HepG2 (cell line): ENCODE measurements around the gene SALL4. TPM values are rescaled to one million over a fixed set of nuclear protein-coding genes. Genes with fewer than 3 reads are reported as not detected.

Source experiments
- BATF2 ChIP-seq: sonication (generic); formaldehyde crosslinking; IDR thresholded peaks from 2 replicates; pipeline ENCODE4 v1.8.0; 2022; ENCODE audit warnings: mild to moderate bottlenecking, missing genetic modification reagents, moderate library complexity
- DPF2 ChIP-seq: sonication (generic); formaldehyde crosslinking; IDR thresholded peaks from 2 replicates; pipeline ENCODE4 v1.4.0; 2020; ENCODE audit warnings: mild to moderate bottlenecking, low read depth, missing genetic modification reagents, borderline replicate concordance
- HHEX ChIP-seq: IDR thresholded peaks from 2 replicates; pipeline ENCODE4 v1.6.1; 2016; ENCODE audit warnings: control low read depth
- HIC2 ChIP-seq: sonication (generic); formaldehyde crosslinking; IDR thresholded peaks from 2 replicates; pipeline ENCODE4 v1.9.0; 2022; ENCODE audit warnings: low read depth, missing genetic modification reagents
- HNF4G ChIP-seq, 2 experiments: sonication (generic) in 1 of 2; formaldehyde crosslinking in 1 of 2; IDR thresholded peaks; 2 replicates each; pipeline versions ENCODE4 v1.4.0 to v1.6.1; 2011 to 2020; ENCODE audit warnings: borderline replicate concordance in 2 of 2, low read depth in 2 of 2, mild to moderate bottlenecking in 2 of 2, low read length in 1 of 2, missing genetic modification reagents in 1 of 2, moderate library complexity in 1 of 2
- IRF2 ChIP-seq: IDR thresholded peaks from 2 replicates; pipeline ENCODE4 v1.6.1; 2018; ENCODE audit warnings: missing genetic modification reagents, missing compliant biosample characterization
- KLF6 ChIP-seq: IDR thresholded peaks from 2 replicates; pipeline ENCODE4 v1.8.0; 2016; ENCODE audit warnings: missing biosample characterization, missing genetic modification reagents
- MYC ChIP-seq: sonication (generic); formaldehyde crosslinking; IDR thresholded peaks from 2 replicates; pipeline ENCODE4 v1.9.0; 2021; ENCODE audit warnings: missing genetic modification reagents, borderline replicate concordance
- NFIC ChIP-seq: IDR thresholded peaks from 2 replicates; pipeline ENCODE4 v1.6.1; 2012; ENCODE audit warnings: mild to moderate bottlenecking, low read length, inconsistent platforms
- PLSCR1 ChIP-seq: sonication (generic); formaldehyde crosslinking; IDR thresholded peaks from 2 replicates; pipeline ENCODE4 v1.5.0; 2020; ENCODE audit warnings: missing genetic modification reagents, mild to moderate bottlenecking, borderline replicate concordance
- RAD21 ChIP-seq: fragments of 450-650 bp; formaldehyde crosslinking; IDR thresholded peaks from 2 replicates; pipeline ENCODE4 v1.5.0; 2020; ENCODE audit warnings: mild to moderate bottlenecking
- SP1 ChIP-seq, 2 experiments: fragments of 450-650 bp in 1 of 2; sonication (generic) in 1 of 2; formaldehyde crosslinking in 1 of 2; IDR thresholded peaks; 2 replicates each; pipeline versions ENCODE4 v1.4.0 to v1.6.1; 2016 to 2020; ENCODE audit warnings: missing genetic modification reagents in 1 of 2
- THYN1 ChIP-seq: sonication (generic); formaldehyde crosslinking; IDR thresholded peaks from 2 replicates; pipeline ENCODE4 v1.8.1; 2023; ENCODE audit warnings: low read depth, mild to moderate bottlenecking, moderate library complexity, missing genetic modification reagents, borderline replicate concordance
- TOPORS ChIP-seq: sonication (generic); formaldehyde crosslinking; IDR thresholded peaks from 2 replicates; pipeline ENCODE4 v1.8.0; 2023; ENCODE audit warnings: mild to moderate bottlenecking, missing genetic modification reagents
- ZBTB1 ChIP-seq: sonication (generic); formaldehyde crosslinking; IDR thresholded peaks from 2 replicates; pipeline ENCODE4 v1.4.0; 2020; ENCODE audit warnings: missing genetic modification reagents, borderline replicate concordance
- ZC3H4 ChIP-seq: sonication (generic); formaldehyde crosslinking; IDR thresholded peaks from 2 replicates; pipeline ENCODE4 v1.4.0; 2020; ENCODE audit warnings: missing genetic modification reagents, borderline replicate concordance
- ZFP90 ChIP-seq: sonication (generic); formaldehyde crosslinking; IDR thresholded peaks from 2 replicates; pipeline ENCODE4 v1.8.0; 2022; ENCODE audit warnings: missing genetic modification reagents, mild to moderate bottlenecking, inconsistent platforms, borderline replicate concordance
- ZIK1 ChIP-seq: sonication (generic); formaldehyde crosslinking; IDR thresholded peaks from 2 replicates; pipeline ENCODE4 v1.5.0; 2020; ENCODE audit warnings: mild to moderate bottlenecking, low read depth, missing genetic modification reagents, borderline replicate concordance
- ZNF501 ChIP-seq: sonication (generic); formaldehyde crosslinking; IDR thresholded peaks from 2 replicates; pipeline ENCODE4 v1.5.1; 2020; ENCODE audit warnings: mild to moderate bottlenecking, moderate library complexity, missing genetic modification reagents
- ZNF589 ChIP-seq: sonication (generic); formaldehyde crosslinking; conservative IDR thresholded peaks from 2 replicates; pipeline ENCODE4 v1.8.0; 2022; ENCODE audit warnings: mild to moderate bottlenecking, moderate library complexity, missing genetic modification reagents
- ZNF616 ChIP-seq: sonication (generic); formaldehyde crosslinking; IDR thresholded peaks from 2 replicates; pipeline ENCODE4 v1.5.0; 2020; ENCODE audit warnings: low read depth, mild to moderate bottlenecking, missing genetic modification reagents
- ZNF740 ChIP-seq: sonication (generic); formaldehyde crosslinking; IDR thresholded peaks from 2 replicates; pipeline ENCODE4 v1.4.0; 2020; ENCODE audit warnings: missing genetic modification reagents
- ZNF790 ChIP-seq: sonication (generic); formaldehyde crosslinking; IDR thresholded peaks from 2 replicates; pipeline ENCODE4 v1.8.0; 2022; ENCODE audit warnings: missing genetic modification reagents, mild to moderate bottlenecking, borderline replicate concordance
- ZNF83 ChIP-seq: sonication (generic); formaldehyde crosslinking; IDR thresholded peaks from 2 replicates; pipeline ENCODE4 v1.4.0; 2020; ENCODE audit warnings: missing genetic modification reagents, mild to moderate bottlenecking, borderline replicate concordance
- ZNF879 ChIP-seq: sonication (generic); formaldehyde crosslinking; IDR thresholded peaks from 2 replicates; pipeline ENCODE4 v1.8.1; 2023; ENCODE audit warnings: missing genetic modification reagents
- ZSCAN29 ChIP-seq: sonication (generic); formaldehyde crosslinking; conservative IDR thresholded peaks from 2 replicates; pipeline ENCODE4 v1.4.0; 2020; ENCODE audit warnings: mild to moderate bottlenecking, missing genetic modification reagents
- polyA plus RNA-seq, 8 experiments: library from polyadenylated mRNA; depleted of rRNA in 3 of 8; stranded (reverse) in 7 of 8; unstranded in 1 of 8; fragments of >200 nt; fragmentation: Illumina TruSeq in 4 of 8; extraction: Trizol in 4 of 8; gene quantifications; 2 replicates each; pipeline versions ENCODE4 v1.2.1 to v1.2.3, GENCODE V29; 2011 to 2016; ENCODE audit warnings: low read depth in 4 of 8, missing spikeins in 1 of 8, mixed read lengths in 1 of 8; ENCODE audit not compliant: insufficient read depth in 1 of 8
- total RNA-seq, 5 experiments: library from RNA; depleted of rRNA; stranded (reverse); fragments of >200 nt; fragmentation: Illumina TruSeq; extraction: Trizol; gene quantifications; 2 replicates each; pipeline ENCODE4 v1.2.3, GENCODE V29; 2016; ENCODE audit warnings: low read depth in 1 of 5

The SALL4 gene
- total and polyA plus RNA-seq, 2 of the 13 experiments (the other 11 are each of a cell fraction or from before 2014, with no cell fraction given) = 0.33 to 1.8 TPM

- TF ChIP-seq ZFP90 (CRISPR knock-in tag) = peak; percentile 79
- no peak for TF ChIP-seq HNF4G (IDR thresholded peaks at IDR 0.05; ENCODE audit: borderline replicate concordance, low read depth, low read length)
- peak; percentile 79; the same call in 1 of the 2 replicates for TF ChIP-seq HNF4G (CRISPR knock-in tag; IDR thresholded peaks at IDR 0.05; ENCODE audit: borderline replicate concordance, low read depth)
- TF ChIP-seq ZC3H4 (CRISPR knock-in tag) = no peak
- no peak for TF ChIP-seq PLSCR1 (CRISPR knock-in tag)
- no peak for TF ChIP-seq NFIC
- TF ChIP-seq ZIK1 = peak; percentile 85
- TF ChIP-seq ZSCAN29 (CRISPR knock-in tag) = no peak
- TF ChIP-seq THYN1 (CRISPR knock-in tag) = no peak
- no peak for TF ChIP-seq DPF2 (CRISPR knock-in tag)
- no peak for TF ChIP-seq SP1 (IDR thresholded peaks at IDR 0.05)
- peak; percentile 45; the same call in 1 of the 2 replicates for TF ChIP-seq SP1 (CRISPR knock-in tag; IDR thresholded peaks at IDR 0.05)
- peak; percentile 52; the same call in 1 of the 2 replicates for TF ChIP-seq IRF2 (CRISPR knock-in tag)
- TF ChIP-seq TOPORS (CRISPR knock-in tag) = no peak
- TF ChIP-seq ZNF740 (CRISPR knock-in tag) = no peak
- TF ChIP-seq KLF6 (CRISPR knock-in tag) = peak; percentile 67; the same call in 1 of the 2 replicates
- TF ChIP-seq ZNF616 (CRISPR knock-in tag) = no peak
- peak; percentile 75 for TF ChIP-seq ZNF83 (CRISPR knock-in tag)
- TF ChIP-seq ZNF501 (CRISPR knock-in tag) = peak; percentile 71; the same call in 1 of the 2 replicates
- no peak for TF ChIP-seq ZNF589 (CRISPR knock-in tag)
- peak; percentile 68; the same call in 1 of the 2 replicates for TF ChIP-seq MYC (CRISPR knock-in tag)
- TF ChIP-seq ZNF790 (CRISPR knock-in tag) = no peak
- peak; percentile 71; the same call in 1 of the 2 replicates for TF ChIP-seq HIC2
- TF ChIP-seq HHEX (CRISPR knock-in tag) = no peak; the same call in 1 of the 2 replicates
- no peak for TF ChIP-seq ZNF879 (CRISPR knock-in tag)
- no peak for TF ChIP-seq ZBTB1 (CRISPR knock-in tag)
- peak; percentile 96 for TF ChIP-seq RAD21 (CRISPR knock-in tag)
- TF ChIP-seq BATF2 (CRISPR knock-in tag) = no peak
Measured at GRCh38 chr20:51800060-51800871, 2.1 kb downstream of the SALL4 start (continued).
